A673 (cell line): ENCODE results near the gene RNF6.

Experiments used
- CTCF ChIP-seq: fragments of 300-800, 200-600 bp; sonication (generic); conservative IDR thresholded peaks from 2 replicates; pipeline ENCODE4 v1.5.1; 2017; ENCODE audit warnings: low read depth, mild to moderate bottlenecking, antibody characterized with exemption, low read length, moderate library complexity, mixed read lengths
- EZH2 ChIP-seq: fragments of 200-600 bp; sonication (generic); IDR thresholded peaks from 2 replicates; pipeline ENCODE4 v1.6.1; 2017; ENCODE audit warnings: borderline replicate concordance, low read depth, mild to moderate bottlenecking, mixed read lengths, antibody characterized with exemption, low read length; ENCODE audit not compliant: poor library complexity, severe bottlenecking

GRCh38 chr13:26163812-26164211 is 58.3 kb downstream of the RNF6 start:
- TF ChIP-seq CTCF: no peak
- TF ChIP-seq EZH2: no peak
